H9 (cell line): ENCODE data around the gene C3. TPM values are rescaled to one million over a fixed set of nuclear protein-coding genes. Genes with fewer than 3 reads are reported as not detected.
A peak's percentile ranks its signal among the peaks of the same experiment; 100 is the strongest.

Experiments
- DNase-seq: peaks from one replicate; pipeline ENCODE4 v3.0.0-alpha.2; 2017
- H2AFZ ChIP-seq: one replicate; pipeline ENCODE4 v1.6.1; 2013; ENCODE audit warnings: mild to moderate bottlenecking, low read length, control low read depth, moderate library complexity
- H2AK5ac ChIP-seq: 2 replicates; pipeline ENCODE4 v1.6.1; 2013; ENCODE audit warnings: low read length, control low read depth, mixed read lengths; ENCODE audit not compliant: insufficient read length
- H2BK120ac ChIP-seq: one replicate; pipeline ENCODE4 v1.6.1; 2013; ENCODE audit warnings: low read depth, mild to moderate bottlenecking, low read length, control low read depth, inconsistent platforms; ENCODE audit not compliant: poor library complexity, severe bottlenecking
- H2BK12ac ChIP-seq: 2 replicates; pipeline ENCODE4 v1.6.1; 2013; ENCODE audit warnings: low read length, control low read depth, mixed read lengths, low read depth; ENCODE audit not compliant: insufficient read length
- H2BK15ac ChIP-seq: 2 replicates; pipeline ENCODE4 v1.6.1; 2013; ENCODE audit warnings: low read depth, low read length, control low read depth
- H2BK20ac ChIP-seq: one replicate; pipeline ENCODE4 v1.6.1; 2013; ENCODE audit warnings: low read depth, mild to moderate bottlenecking, low read length, control low read depth, inconsistent platforms; ENCODE audit not compliant: poor library complexity, severe bottlenecking
- H2BK5ac ChIP-seq: 2 replicates; pipeline ENCODE4 v1.6.1; 2013; ENCODE audit warnings: low read length, control low read depth, mixed read lengths; ENCODE audit not compliant: insufficient read length
- H3K14ac ChIP-seq: 2 replicates; pipeline ENCODE4 v1.6.1; 2013; ENCODE audit warnings: low read length, control low read depth; ENCODE audit not compliant: insufficient read depth
- H3K18ac ChIP-seq: 2 replicates; pipeline ENCODE4 v1.6.1; 2013; ENCODE audit warnings: low read depth, mild to moderate bottlenecking, mixed read lengths, low read length, control low read depth; ENCODE audit not compliant: insufficient read length
- H3K23ac ChIP-seq: 2 replicates; pipeline ENCODE4 v1.6.1; 2013; ENCODE audit warnings: low read length, control low read depth, mixed read lengths, low read depth; ENCODE audit not compliant: insufficient read length
- H3K23me2 ChIP-seq: 2 replicates; pipeline ENCODE4 v1.6.1; 2013; ENCODE audit warnings: low read depth, mild to moderate bottlenecking, mixed read lengths, low read length, control low read depth; ENCODE audit not compliant: insufficient read length, poor library complexity, severe bottlenecking
- H3K27ac ChIP-seq: 2 replicates; pipeline ENCODE4 v1.5.1; 2013; ENCODE audit warnings: low read length, control low read depth, mixed read lengths, low read depth; ENCODE audit not compliant: insufficient read length
- H3K27me3 ChIP-seq: 2 replicates; pipeline ENCODE4 v1.6.1; 2013; ENCODE audit warnings: low read length, control low read depth, inconsistent platforms; ENCODE audit not compliant: insufficient read depth
- H3K4ac ChIP-seq: 2 replicates; pipeline ENCODE4 v1.6.1; 2013; ENCODE audit warnings: low read depth, mild to moderate bottlenecking, control low read depth, inconsistent platforms, low read length, moderate library complexity
- H3K4me1 ChIP-seq: 2 replicates; pipeline ENCODE4 v1.6.1; 2013; ENCODE audit warnings: low read length, control low read depth, inconsistent platforms; ENCODE audit not compliant: insufficient read depth
- H3K4me2 ChIP-seq: 2 replicates; pipeline ENCODE4 v1.6.1; 2013; ENCODE audit warnings: low read length, control low read depth, mixed read lengths; ENCODE audit not compliant: insufficient read length, insufficient read depth
- H3K56ac ChIP-seq: 2 replicates; pipeline ENCODE4 v1.6.1; 2013; ENCODE audit warnings: low read depth, mild to moderate bottlenecking, mixed read lengths, low read length, control low read depth; ENCODE audit not compliant: insufficient read length
- H3K79me1 ChIP-seq: 2 replicates; pipeline ENCODE4 v1.6.1; 2013; ENCODE audit warnings: low read depth, mild to moderate bottlenecking, moderate library complexity, low read length, control low read depth, inconsistent platforms; ENCODE audit not compliant: insufficient read depth, poor library complexity, severe bottlenecking
- H3K79me2 ChIP-seq: 2 replicates; pipeline ENCODE4 v1.6.1; 2013; ENCODE audit warnings: low read length, control low read depth, inconsistent platforms; ENCODE audit not compliant: insufficient read depth
- H3K9ac ChIP-seq: 2 replicates; pipeline ENCODE4 v1.6.1; 2013; ENCODE audit warnings: low read length, control low read depth, mixed read lengths; ENCODE audit not compliant: insufficient read length; ENCODE audit errors: extremely low read depth
- H3K9me3 ChIP-seq: one replicate; pipeline ENCODE4 v1.6.1; 2013; ENCODE audit warnings: low read depth, low read length, inconsistent platforms; ENCODE audit not compliant: control insufficient read depth
- H3T11ph ChIP-seq: one replicate; pipeline ENCODE4 v1.6.1; 2013; ENCODE audit warnings: mild to moderate bottlenecking, low read length, control low read depth, inconsistent platforms
- H4K20me1 ChIP-seq: one replicate; pipeline ENCODE4 v1.6.1; 2013; ENCODE audit not compliant: control insufficient read depth, insufficient read length, insufficient read depth
- H4K5ac ChIP-seq: 2 replicates; pipeline ENCODE4 v1.6.1; 2013; ENCODE audit warnings: low read depth, mild to moderate bottlenecking, mixed read lengths, low read length, control low read depth; ENCODE audit not compliant: insufficient read length
- H4K8ac ChIP-seq: replicated peaks from 2 replicates; pipeline ENCODE4 v1.6.1; 2013; ENCODE audit warnings: low read length, control low read depth, mixed read lengths, low read depth; ENCODE audit not compliant: insufficient read length
- H4K91ac ChIP-seq: 2 replicates; pipeline ENCODE4 v1.6.1; 2013; ENCODE audit warnings: low read depth, mild to moderate bottlenecking, moderate library complexity, mixed read lengths, low read length, control low read depth; ENCODE audit not compliant: insufficient read length
- H3K27ac Mint-ChIP-seq, 3 experiments: 2 replicates in 2 of 3; 3 replicates in 1 of 3; pipeline ENCODE4 v1.8.0; 2020 to 2021; ENCODE audit warnings: mixed read lengths in 3 of 3, mild to moderate bottlenecking in 1 of 3, moderate library complexity in 1 of 3
- H3K27me3 Mint-ChIP-seq: 2 replicates; pipeline ENCODE4 v1.8.0; 2021; ENCODE audit warnings: low read depth, mild to moderate bottlenecking, moderate library complexity, mixed read lengths
- H3K36me3 Mint-ChIP-seq, 3 experiments: 2 replicates in 2 of 3; 3 replicates in 1 of 3; pipeline ENCODE4 v1.8.0; 2020 to 2021; ENCODE audit warnings: low read depth in 3 of 3, mixed read lengths in 3 of 3; ENCODE audit not compliant: insufficient read depth in 1 of 3
- H3K4me1 Mint-ChIP-seq, 2 experiments: 2 replicates each; pipeline ENCODE4 v1.8.0; 2020; ENCODE audit warnings: mixed read lengths in 2 of 2
- H3K4me3 Mint-ChIP-seq, 2 experiments: 2 replicates in 1 of 2; 3 replicates in 1 of 2; pipeline ENCODE4 v1.8.0; 2020 to 2021; ENCODE audit warnings: mild to moderate bottlenecking in 2 of 2, mixed read lengths in 2 of 2, moderate library complexity in 1 of 2
- H3K9me3 Mint-ChIP-seq, 2 experiments: 2 replicates in 1 of 2; 3 replicates in 1 of 2; pipeline ENCODE4 v1.8.0; 2020; ENCODE audit warnings: mild to moderate bottlenecking in 2 of 2, mixed read lengths in 2 of 2, moderate library complexity in 1 of 2
- WGBS: extraction: QIAGEN DNeasy Blood & Tissue Kit; methylation state at CpG from one replicate; pipeline ENCODE4 v1.1.7; 2013; ENCODE audit warnings: missing lambda C conversion rate, low lambda C conversion rate, mixed read lengths; ENCODE audit not compliant: insufficient read length; ENCODE audit errors: extremely low coverage; 5-methylcytosine and 5-hydroxymethylcytosine counted together
- total RNA-seq: library from RNA; stranded (reverse); gene quantifications from 2 replicates; pipeline ENCODE4 v1.2.1, GENCODE V29; 2021
- TF ChIP-seq, protein P1 (sequence below): fragments of 200-600 bp; sonication (generic); conservative IDR thresholded peaks from 3 replicates; pipeline ENCODE4 v1.8.0; 2021; ENCODE audit warnings: antibody characterized with exemption, mild to moderate bottlenecking

C3 gene
- total RNA-seq, 1 experiment from 2014 or later = 5.9 TPM

DNA sequence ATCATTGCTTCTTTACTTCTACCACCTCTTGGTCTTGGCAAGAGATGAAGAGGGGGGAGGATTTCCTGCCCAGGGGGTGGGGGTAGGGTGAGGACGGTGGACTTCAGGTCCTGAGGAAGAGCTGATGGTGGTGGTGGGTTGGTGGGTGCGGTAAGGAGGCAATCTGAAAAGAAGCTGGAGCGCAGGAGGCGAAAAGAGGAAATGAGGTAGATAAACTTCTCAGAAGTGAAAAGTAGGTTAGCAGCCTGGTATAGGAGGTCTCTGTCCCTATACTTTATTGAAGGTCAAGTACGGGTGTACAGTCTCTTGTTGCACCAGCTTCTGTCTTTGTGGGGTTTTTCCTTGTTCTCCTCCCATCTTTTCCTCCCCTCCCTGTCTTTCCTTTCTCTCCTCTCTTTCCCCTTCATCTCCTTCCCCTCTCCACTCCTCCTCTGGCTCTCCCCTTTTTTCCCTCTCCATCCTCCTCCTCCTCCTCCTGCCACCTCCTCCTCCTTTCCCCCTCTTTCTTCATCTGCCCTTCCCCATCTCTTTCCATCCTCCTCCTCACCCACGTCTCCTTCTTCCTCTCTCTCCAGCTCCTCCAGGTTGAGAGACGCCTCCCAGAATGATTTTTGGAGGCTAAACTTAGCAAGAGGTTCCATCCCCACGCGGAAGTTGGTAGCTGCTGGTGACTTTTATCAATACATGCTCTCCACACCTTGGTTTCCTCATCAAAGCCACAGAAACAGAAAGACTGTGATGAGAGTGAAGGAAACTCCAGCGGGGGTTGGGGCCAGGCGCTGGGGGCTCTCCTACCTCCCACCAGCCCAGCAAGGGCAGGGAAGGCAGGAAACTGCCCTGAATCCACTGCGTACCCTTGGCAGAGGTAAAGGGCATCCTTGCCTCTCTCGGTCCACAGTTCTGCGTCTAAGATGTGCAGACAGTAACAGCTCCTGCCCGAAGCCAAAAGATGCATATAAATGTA, 65.8 kb downstream of the C3 start:
- Mint-ChIP-seq H3K4me3 (no peak overlapping the region), H3K9me3 (peaks cover 9 to 69% of the 10 kb centered on the region in 2 experiments; a peak in 4 of 5 replicates), H3K27me3 (peaks cover 10% of the 10 kb centered on the region), H3K36me3 (0 out of 7 replicates have a peak, but pooled peaks cover 0 to 3% (median 0%) of the 10 kb centered on the region in 3 experiments), H3K27ac (no peak overlapping the region; a peak in 1 of 7 replicates), H3K4me1 (0 out of 4 replicates have a peak, but pooled peaks cover 0 to 5% of the 10 kb centered on the region in 2 experiments)
- Histone ChIP-seq H3K14ac (no peak overlapping the region; the same call in 1 of the 2 replicates), H4K91ac (no peak overlapping the region), H3K23me2 (no peaks in the 10 kb centered on the region), H3K79me2 (no peaks in the 10 kb centered on the region), H3K79me1 (no peaks in the 10 kb centered on the region), H3K27ac (no peak overlapping the region), H2BK120ac (no peak overlapping the region), H4K5ac (no peak overlapping the region), H3K4me1 (no peaks in the 10 kb centered on the region; the same call in 1 of the 2 replicates), H3K23ac (no peak overlapping the region), H4K8ac (no peak overlapping the region), H2BK20ac (no peak overlapping the region), H3K4ac (no peak overlapping the region), H2BK15ac (no peak overlapping the region), H3K56ac (no peak overlapping the region), H2AK5ac (no peak overlapping the region), H3T11ph (no peak overlapping the region), H2BK5ac (no peak overlapping the region), H3K27me3 (no peaks in the 10 kb centered on the region), H4K20me1 (no peaks in the 10 kb centered on the region), H3K9me3 (no peaks in the 10 kb centered on the region), H2AFZ (peak overlapping the region; percentile 56), H3K9ac (no peak overlapping the region), H3K4me2 (no peak overlapping the region), H3K18ac (no peak overlapping the region), H2BK12ac (no peak overlapping the region)
- no CpG with 5 or more reads among the region's 15 CpGs for WGBS
- TF ChIP-seq, protein P1, sequence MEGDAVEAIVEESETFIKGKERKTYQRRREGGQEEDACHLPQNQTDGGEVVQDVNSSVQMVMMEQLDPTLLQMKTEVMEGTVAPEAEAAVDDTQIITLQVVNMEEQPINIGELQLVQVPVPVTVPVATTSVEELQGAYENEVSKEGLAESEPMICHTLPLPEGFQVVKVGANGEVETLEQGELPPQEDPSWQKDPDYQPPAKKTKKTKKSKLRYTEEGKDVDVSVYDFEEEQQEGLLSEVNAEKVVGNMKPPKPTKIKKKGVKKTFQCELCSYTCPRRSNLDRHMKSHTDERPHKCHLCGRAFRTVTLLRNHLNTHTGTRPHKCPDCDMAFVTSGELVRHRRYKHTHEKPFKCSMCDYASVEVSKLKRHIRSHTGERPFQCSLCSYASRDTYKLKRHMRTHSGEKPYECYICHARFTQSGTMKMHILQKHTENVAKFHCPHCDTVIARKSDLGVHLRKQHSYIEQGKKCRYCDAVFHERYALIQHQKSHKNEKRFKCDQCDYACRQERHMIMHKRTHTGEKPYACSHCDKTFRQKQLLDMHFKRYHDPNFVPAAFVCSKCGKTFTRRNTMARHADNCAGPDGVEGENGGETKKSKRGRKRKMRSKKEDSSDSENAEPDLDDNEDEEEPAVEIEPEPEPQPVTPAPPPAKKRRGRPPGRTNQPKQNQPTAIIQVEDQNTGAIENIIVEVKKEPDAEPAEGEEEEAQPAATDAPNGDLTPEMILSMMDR = no peak
- DNase-seq = no peak
